Peyer's patch (tissue), 4 donors: ENCODE data around the gene SELENOH. TPM values are rescaled to one million over a fixed set of nuclear protein-coding genes. Genes with fewer than 3 reads are reported as not detected.

ENCODE experiments used
- DNase-seq, 3 donors: peaks; one replicate each; pipeline ENCODE4 v3.0.0-alpha.2; 2017 to 2019
- H3K27ac ChIP-seq, 4 donors: fragments of 200-600 bp; sonication (generic); one replicate each; pipeline ENCODE4 v1.5.1; 2016 to 2019
- H3K27me3 ChIP-seq, 2 donors: fragments of 200-600 bp; sonication (generic); one replicate each; pipeline ENCODE4 v1.5.1; 2019
- H3K36me3 ChIP-seq, 3 donors: fragments of 200-600 bp; sonication (generic); one replicate each; pipeline ENCODE4 v1.5.1; 2016 to 2019
- H3K4me1 ChIP-seq, 4 donors: fragments of 200-600 bp; sonication (generic); one replicate each; pipeline ENCODE4 v1.5.1; 2016 to 2019
- H3K4me3 ChIP-seq, 4 donors: fragments of 200-600 bp; sonication (generic); 1 replicate in 3 of 4; 2 replicates in 1 of 4; pipeline ENCODE4 v1.5.1; 2016 to 2019; ENCODE audit warnings: mild to moderate bottlenecking in 1 of 4
- H3K9me3 ChIP-seq, 4 donors: fragments of 200-600 bp; sonication (generic); one replicate each; pipeline ENCODE4 v1.5.1; 2016 to 2019; ENCODE audit warnings: mild to moderate bottlenecking in 1 of 4
- CTCF ChIP-seq, 6 experiments: fragments of 450-650 bp in 4 of 6; fragments of 200-600 bp in 2 of 6; sonication (generic) in 1 of 6; IDR thresholded peaks; one replicate each; pipeline ENCODE4 v1.5.1; 2017 to 2019; ENCODE audit warnings: antibody characterized with exemption in 6 of 6, mild to moderate bottlenecking in 3 of 6, moderate library complexity in 1 of 6
- POLR2A ChIP-seq, 2 donors: fragments of 450-650 bp; IDR thresholded peaks; one replicate each; pipeline ENCODE4 v1.5.1; 2017; ENCODE audit warnings: antibody characterized with exemption in 2 of 2, mild to moderate bottlenecking in 2 of 2, moderate library complexity in 2 of 2
- total RNA-seq, 4 donors: library from RNA; depleted of rRNA; stranded (reverse); fragments of >200 nt; gene quantifications; one replicate each; pipeline ENCODE4 v1.1.0, GENCODE V29; 2016

Gene SELENOH
- total RNA-seq, 4 donors from 2014 or later, result 42.0 to 50.5 (median 46.5) TPM

- H3K27me3 ChIP-seq, result no peaks in the 10 kb centered on the region
- H3K27ac ChIP-seq, result no peak overlapping the region
- no peak for TF ChIP-seq POLR2A (IDR thresholded peaks at IDR 0.05)
- no peak for TF ChIP-seq CTCF (IDR thresholded peaks at IDR 0.05)
- peaks cover 0 to 6% (median 0%) of the 10 kb centered on the region in 4 donors for H3K4me1 ChIP-seq
- H3K4me3 ChIP-seq, result no peak overlapping the region
- no peaks in the 10 kb centered on the region for H3K9me3 ChIP-seq
- no peak for DNase-seq
- no peaks in the 10 kb centered on the region for H3K36me3 ChIP-seq
Measured at GRCh38 chr11:57751176-57751575, 9.9 kb downstream of the SELENOH start.

DNA sequence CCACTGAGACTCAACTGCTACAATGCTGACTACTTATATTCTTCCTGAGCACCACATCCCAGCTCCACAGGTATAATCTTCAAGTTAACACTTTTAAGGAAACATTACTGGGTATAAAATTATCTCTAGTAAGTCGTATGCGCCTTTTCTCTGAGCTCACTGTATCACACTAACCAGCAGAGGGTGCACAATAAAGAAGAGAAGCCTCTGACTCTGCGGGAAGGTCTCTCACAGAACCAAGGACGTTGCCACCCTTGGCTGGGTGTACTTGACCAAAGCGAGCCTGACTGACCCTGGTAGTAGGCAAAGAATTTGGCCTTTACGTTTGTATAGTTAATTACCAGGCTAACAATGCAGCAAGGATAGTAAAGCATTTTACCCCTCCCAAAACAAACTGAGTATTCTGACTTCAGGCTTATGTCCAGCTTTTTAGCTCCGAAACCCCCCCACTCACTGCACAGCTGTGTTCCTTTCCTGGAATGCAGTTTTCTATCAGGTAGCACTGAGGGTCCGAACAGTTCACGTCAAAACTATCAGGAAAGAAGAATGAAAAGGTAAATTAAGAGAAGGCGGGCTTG is 10.5 kb downstream of the SELENOH start, which contains the start of gene BTBD18:
Gene BTBD18 (minus strand): TSS at position 144 of the 578 bp plus-strand sequence. CDS start 631 bp downstream, outside the sequence.
- peak in 1 of 3 donors; percentile 68 for DNase-seq
- no peaks in the 10 kb centered on the region for H3K9me3 ChIP-seq
- H3K27me3 ChIP-seq, result no peaks in the 10 kb centered on the region
- H3K4me1 ChIP-seq, result peaks cover 0 to 6% (median 0%) of the 10 kb centered on the region in 4 donors
- H3K36me3 ChIP-seq, result no peaks in the 10 kb centered on the region
- no peak for TF ChIP-seq POLR2A (IDR thresholded peaks at IDR 0.05)
- TF ChIP-seq CTCF (IDR thresholded peaks at IDR 0.05), result peak in 4 of 6 experiments; percentile 33 to 81 (median 76)
- no peak within 1 kb of the TSS for H3K4me3 ChIP-seq
- no peak within 1 kb of the TSS for H3K27ac ChIP-seq

GRCh38 chr11:57752954-57753353 is 11.7 kb downstream of the SELENOH start:
- no peak overlapping the region for H3K27ac ChIP-seq
- H3K27me3 ChIP-seq, result no peaks in the 10 kb centered on the region
- no peak overlapping the region for H3K4me3 ChIP-seq
- H3K4me1 ChIP-seq, result peaks cover 0 to 6% (median 0%) of the 10 kb centered on the region in 4 donors
- TF ChIP-seq CTCF (IDR thresholded peaks at IDR 0.05), result no peak
- no peak for TF ChIP-seq POLR2A (IDR thresholded peaks at IDR 0.05)
- H3K9me3 ChIP-seq, result no peaks in the 10 kb centered on the region
- no peaks in the 10 kb centered on the region for H3K36me3 ChIP-seq
- DNase-seq, result no peak

DNA sequence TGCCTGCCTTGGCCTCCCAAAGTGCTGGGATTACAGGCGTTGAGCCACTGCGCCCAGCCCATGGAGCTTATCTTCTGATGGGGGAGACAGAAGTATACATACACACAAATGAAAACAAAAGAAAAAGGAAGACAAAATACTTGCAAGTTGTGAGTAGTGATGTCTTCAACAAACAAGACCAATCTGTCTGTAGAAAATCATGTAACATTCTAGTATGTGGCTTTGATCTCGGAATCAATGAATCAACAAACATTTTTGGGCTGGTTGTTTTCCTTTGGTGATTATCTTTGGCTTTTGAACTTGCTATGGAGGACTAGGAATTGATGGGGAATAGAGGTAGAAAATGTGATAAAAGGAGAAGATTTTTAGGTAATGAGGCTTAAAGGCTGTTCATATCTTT is 16.9 kb downstream of the SELENOH start:
- no peak overlapping the region for H3K27ac ChIP-seq
- no peak for DNase-seq
- TF ChIP-seq CTCF (IDR thresholded peaks at IDR 0.05) (no peak), POLR2A (IDR thresholded peaks at IDR 0.05) (no peak)
- H3K27me3 ChIP-seq, result no peaks in the 10 kb centered on the region
- no peaks in the 10 kb centered on the region for H3K4me1 ChIP-seq
- no peaks in the 10 kb centered on the region for H3K36me3 ChIP-seq
- H3K9me3 ChIP-seq, result no peaks in the 10 kb centered on the region
- no peak overlapping the region for H3K4me3 ChIP-seq

DNA sequence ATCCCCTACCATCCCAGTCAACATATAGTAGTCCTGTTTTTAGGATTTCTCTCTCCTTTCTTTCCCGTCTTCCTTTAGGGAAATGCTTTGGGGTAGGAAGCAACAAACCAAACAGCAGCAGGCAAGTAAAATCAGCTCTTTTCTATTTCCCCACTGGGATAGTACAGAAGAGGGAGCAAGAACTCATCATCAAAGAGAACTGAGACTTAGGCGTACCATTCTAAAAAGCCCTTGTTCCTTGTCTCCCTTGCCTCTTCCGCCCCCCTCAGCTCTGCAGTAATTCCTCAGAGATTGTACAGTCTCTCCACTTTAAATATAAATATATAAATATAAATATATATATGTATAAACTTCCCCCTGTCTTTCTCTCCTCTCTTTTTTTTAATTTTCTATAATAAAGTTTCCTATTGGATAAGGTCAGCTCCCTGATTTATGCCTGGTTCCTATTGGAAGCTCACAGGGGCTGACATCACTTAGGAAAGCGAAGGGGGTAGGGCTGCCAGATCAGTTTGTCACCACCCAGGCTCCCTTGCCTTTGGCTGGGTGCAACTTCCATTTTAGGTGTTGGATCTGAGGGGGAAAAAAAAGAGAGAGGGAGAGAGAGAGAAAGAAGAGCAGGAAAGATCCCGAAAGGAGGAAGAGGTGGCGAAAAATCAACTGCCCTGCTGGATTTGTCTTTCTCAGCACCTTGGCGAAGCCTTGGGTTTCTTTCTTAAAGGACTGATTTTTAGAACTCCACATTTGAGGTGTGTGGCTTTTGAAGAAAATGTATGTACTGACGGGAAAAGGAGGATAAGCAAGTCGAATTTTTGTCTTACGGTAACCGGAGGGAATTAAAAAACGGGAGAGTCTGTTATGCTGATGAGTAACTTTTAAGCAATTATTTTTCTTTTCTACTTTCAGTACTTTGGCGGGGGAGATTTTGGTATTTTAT is 20.3 kb downstream of the SELENOH start, which contains the start of gene CTNND1:
Gene CTNND1 (plus strand): TSS at position 502 of the 934 bp plus-strand sequence. CDS start 29,677 bp downstream, outside the sequence.
- DNase-seq, result peak; percentile 48 to 90 (median 81)
- Histone ChIP-seq H3K4me3 (peak within 1 kb of the TSS; percentile 25 to 63 (median 52)), H3K9me3 (no peaks in the 10 kb centered on the region), H3K27ac (peak within 1 kb of the TSS; percentile 32 to 97 (median 86)), H3K4me1 (peaks cover 0 to 19% (median 0%) of the 10 kb centered on the region in 4 donors), H3K27me3 (no peaks in the 10 kb centered on the region), H3K36me3 (no peaks in the 10 kb centered on the region)
- TF ChIP-seq POLR2A (IDR thresholded peaks at IDR 0.05) (peak; percentile 86 to 97), CTCF (IDR thresholded peaks at IDR 0.05) (peak in 2 of 6 experiments; percentile 14 to 17)
